Urothelium cell line (cell line): ENCODE results near the gene STAT1.

Experiments used
- DNase-seq: peaks from one replicate; pipeline ENCODE4 v3.0.0; 2011; ENCODE audit warnings: low spot score, mixed read lengths
- FAIRE-seq: peaks from 2 replicates; lab custom pipeline; 2011; peaks lifted over from hg19 to GRCh38; lab: Jason Lieb, UNC

The STAT1 gene

DNA sequence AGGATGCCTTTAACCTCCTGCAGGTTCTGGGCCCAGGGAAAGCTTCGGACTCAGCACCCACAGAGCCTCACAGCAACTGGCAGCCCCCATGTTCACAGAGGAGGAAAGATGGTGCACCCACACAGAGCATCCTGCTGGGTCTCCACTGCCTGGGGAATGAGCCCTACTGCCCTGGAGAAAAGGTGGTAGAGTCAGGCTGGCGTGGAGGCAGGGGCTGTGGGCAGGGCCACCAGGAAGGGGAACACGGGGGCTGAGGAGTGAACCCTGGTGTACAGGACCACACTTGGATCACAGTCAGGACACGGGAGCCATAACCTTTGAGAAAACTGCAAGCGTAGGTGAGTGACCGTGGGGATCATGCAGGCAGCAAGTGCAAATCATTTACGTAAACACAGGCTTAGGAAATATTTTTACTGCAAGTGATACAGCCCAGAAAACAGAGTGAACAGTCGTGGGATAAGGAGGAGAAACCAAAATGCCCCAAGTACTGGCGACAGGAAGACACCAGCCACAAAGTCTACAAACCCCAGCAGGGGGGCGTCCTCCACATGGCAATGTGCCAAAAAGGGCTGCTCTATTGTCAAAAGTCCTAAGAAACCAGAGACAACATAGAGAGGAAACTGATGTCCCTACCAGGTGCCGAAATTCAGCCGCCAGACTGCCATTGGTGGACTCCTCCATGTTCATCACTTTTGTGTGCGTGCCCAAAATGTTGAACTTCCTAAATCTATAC is 27.6 kb downstream of the STAT1 start:
- DNase-seq (no peak), FAIRE-seq (no peak)

DNA sequence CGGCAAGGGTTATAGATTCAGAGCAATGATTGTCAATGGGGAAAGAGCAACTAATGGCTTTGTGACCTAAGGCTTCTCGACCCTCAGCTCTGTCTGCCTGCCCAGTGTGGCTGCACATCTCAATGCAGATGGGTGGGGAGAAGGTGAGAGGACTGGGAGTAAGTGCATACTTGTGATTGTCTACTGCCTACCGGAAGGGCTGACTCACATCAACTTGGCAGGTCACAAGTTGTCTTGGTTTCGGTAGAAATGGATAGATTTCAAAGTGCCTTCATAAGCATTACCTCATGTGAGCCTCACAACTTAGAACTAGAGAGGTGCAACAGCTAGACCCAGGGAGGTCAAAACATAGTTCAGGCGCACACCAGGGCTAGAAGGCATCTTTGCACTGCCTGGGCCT is 29.4 kb downstream of the STAT1 start:
- DNase-seq: no peak
- FAIRE-seq: no peak

DNA sequence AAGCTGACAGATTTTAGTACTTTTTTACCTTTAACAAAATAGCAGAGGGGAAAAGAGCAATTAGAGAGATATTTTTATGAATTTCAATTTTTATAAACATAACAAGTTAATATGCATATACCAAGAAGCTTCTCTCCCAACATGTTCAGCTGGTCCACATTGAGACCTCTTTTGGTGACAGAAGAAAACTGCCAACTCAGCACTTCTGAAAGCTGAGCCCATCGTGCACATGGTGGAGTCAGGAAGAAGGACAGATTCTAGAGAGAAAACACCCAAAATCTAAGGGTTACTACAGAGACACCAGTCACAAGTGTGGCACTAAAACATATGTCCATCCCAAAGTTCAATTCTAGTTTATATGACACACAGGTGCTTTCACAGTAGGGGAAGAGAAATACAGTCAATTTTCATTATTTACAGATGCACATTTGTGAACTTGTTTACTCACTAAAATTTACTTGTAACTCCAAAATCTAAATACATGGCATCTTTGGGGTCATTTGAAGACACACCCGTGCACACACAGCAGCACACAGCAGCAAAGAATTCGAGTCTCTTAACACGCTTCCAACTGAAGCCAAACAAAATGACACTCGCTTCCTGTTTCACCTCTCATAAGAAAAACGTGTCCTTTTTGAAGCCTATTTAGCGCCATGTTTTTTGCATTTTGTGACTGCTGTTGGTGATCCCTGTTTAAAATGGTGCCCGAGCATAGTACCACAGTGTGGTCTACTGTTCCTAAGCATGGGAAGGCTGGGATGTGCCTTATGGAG is 31.5 kb downstream of the STAT1 start:
- no peak for FAIRE-seq
- DNase-seq: no peak

DNA sequence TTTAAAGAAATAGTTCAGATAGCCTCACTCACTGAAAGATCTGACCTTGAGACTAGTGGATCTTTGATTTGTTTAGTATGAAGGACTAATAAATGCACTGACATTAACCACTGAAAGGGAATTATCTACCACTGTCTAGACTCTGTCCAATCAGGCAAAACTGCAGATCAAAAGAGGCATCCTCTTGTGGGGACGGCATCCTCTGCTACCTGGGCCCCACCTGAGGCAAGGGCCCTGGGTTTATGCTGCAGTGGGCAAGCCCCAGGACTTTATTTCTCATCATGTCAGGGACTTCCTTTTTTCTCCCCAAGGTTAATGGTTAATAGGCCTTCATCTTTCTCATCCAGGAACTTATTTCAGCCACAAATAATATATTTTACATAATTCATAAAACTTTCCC is 32.2 kb downstream of the STAT1 start:
- DNase-seq (no peak), FAIRE-seq (no peak)

- no peak for FAIRE-seq
- no peak for DNase-seq
Observed at GRCh38 chr2:190981333-190981732, 32.6 kb downstream of the STAT1 start.

- DNase-seq (no peak), FAIRE-seq (no peak)
Observed at GRCh38 chr2:190980630-190981209, 33.3 kb downstream of the STAT1 start.

DNA sequence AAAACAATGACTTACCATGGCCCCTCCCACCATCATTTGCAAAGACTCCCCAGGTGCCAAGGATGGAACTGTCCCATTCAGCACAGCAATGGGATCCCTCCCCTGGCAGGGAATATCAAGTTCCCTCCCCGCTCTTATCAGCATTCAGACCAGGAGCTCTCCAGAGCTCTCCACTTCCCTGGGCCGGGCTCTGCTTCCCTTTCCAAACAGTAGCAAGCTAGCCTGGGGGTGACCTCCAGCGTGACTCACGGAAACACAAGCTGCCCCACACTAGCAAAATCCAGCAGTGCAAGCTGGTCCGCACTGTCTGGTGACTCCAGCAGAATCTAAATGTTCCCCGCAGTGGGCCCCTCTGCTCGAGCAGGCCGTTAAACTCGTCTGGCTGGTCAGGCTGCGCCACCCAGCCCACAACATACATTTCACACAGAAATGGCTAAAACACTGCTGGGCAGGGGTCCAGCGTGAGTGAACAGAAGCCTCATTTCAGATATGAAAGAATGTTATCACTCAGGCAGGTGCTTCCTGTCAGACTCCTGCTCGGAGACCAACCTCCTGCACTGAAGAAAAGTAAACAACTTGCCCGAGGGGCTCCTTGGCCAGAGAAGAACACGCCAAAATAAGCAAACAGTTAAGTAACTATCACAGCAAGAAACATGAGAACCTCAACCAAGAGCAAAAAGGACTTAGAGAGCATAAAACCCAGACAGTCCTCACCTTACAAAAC is 33.9 kb downstream of the STAT1 start:
- DNase-seq (no peak), FAIRE-seq (no peak)

GRCh38 chr2:190978389-190979053 is 35.5 kb downstream of the STAT1 start:
- no peak for DNase-seq
- FAIRE-seq: no peak

- FAIRE-seq (no peak), DNase-seq (no peak)
Observed at GRCh38 chr2:190977505-190977904, 36.5 kb downstream of the STAT1 start.

DNA sequence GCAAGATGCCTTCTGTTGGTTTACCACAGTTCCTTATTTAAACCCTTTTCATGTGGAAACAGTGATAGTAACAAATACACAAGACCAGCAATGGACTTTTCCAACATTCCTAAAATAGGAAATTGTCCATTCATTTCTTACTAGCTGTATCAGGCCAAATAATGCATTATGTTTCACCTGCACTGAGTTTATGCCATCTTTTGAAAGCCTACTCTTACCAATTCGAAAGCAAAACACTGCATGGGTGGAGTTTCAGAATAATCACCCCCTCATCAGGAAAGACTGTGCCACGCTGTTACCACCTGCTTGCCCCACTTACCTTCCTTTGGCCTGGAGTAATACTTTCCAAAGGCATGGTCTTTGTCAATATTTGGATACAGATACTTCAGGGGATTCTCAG is 37.5 kb downstream of the STAT1 start:
- FAIRE-seq (no peak), DNase-seq (no peak)

DNA sequence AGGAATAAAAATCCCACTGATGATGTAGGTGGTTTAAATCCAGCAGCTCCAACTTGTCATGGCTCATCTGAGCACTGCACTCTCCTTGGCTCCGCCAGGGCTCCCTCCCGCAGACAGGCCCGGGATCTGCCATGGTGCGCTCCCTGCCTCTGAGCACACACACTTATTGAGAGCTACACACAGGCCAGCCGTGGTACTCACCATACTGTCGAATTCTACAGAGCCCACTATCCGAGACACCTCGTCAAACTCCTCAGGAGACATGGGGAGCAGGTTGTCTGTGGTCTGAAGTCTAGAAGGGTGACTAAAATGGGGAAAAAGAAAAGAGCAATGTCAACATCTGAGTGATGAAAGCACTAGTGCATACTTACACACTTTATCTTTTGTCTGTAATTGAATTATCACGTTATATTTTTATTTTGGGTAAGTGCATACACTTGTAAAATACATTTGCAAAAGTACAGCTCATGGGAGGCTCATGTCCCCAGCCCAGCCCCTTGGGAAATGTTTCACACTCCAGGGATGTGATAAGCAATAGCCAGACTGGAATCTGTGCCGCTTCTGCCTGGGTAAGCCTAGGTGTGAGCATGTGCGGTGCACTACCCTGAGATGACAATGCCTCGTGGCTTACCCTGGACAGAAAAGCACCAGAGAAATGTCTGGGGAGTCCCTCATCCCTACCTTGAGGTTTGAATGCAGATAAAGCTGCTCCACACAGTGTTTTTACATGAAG is 39.2 kb downstream of the STAT1 start:
- DNase-seq: no peak
- no peak for FAIRE-seq

DNA sequence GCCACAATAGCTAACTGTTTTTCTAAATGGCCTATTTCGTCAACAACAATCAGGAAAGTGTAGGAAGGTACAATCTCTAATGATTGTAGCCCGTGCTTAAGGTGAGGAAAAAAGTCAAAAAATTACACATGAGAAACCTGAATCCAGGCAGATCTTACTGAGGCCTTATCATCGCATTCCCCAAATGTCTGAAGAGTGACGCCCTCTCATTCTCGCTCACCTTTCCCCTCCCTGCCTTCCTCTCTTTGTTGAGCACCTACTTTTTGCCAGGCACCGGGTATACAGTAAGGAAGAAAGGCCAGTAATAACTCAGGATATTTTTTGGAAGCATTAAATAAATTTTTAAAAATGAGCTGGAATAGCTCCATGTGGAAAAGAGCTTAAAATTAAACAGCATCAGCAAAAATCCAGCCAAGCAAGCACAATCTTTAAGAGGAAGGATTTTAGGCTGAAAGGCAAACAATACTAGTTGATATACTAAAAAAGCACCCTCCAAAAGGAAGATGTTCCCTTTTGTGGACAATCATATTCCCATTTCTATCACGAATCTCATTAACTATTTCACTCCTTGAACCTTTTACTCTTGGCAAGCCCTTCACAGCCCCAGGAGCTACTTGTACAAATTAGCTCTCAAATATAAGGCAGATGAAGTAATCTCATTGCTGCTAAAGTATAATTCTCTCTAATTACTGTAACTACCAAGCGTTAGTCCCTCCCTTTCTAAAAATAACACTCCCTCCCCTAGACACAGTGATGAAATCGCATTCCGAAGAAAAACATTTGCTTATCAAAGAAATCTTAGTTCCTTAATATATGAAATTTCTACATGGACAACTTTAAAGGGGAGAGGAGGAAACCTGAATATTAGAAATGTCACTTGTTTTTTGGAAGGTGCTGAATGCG is 40.0 kb downstream of the STAT1 start:
- DNase-seq: no peak
- FAIRE-seq: no peak

- no peak for DNase-seq
- FAIRE-seq: no peak
Observed at GRCh38 chr2:190973262-190973661, 40.7 kb downstream of the STAT1 start.

GRCh38 chr2:190972846-190973245 is 41.1 kb downstream of the STAT1 start:
- FAIRE-seq (no peak), DNase-seq (no peak)

- FAIRE-seq (no peak), DNase-seq (no peak)
Observed at GRCh38 chr2:190972213-190972612, 41.8 kb downstream of the STAT1 start.

GRCh38 chr2:190970873-190971506 is 43.0 kb downstream of the STAT1 start:
- FAIRE-seq (no peak), DNase-seq (no peak)

DNA sequence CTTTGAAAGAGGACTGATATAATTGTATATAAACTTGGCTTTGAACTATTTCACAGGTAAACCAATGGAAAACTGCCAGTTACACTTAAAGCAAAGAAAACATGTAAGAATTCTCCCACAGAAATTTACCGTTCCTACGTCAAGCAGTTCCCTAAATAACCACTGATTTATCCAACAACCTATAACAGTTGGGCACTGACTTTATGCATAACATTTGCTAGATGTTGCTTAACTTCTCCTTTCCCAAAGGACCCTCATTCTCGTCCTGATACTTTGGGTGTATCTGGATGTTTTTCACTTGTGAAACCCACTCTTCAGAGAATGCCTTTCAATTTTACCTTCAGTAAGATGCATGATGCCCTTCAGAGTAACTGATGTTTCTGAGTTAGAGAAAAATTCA is 43.8 kb downstream of the STAT1 start:
- FAIRE-seq (no peak), DNase-seq (no peak)

DNA sequence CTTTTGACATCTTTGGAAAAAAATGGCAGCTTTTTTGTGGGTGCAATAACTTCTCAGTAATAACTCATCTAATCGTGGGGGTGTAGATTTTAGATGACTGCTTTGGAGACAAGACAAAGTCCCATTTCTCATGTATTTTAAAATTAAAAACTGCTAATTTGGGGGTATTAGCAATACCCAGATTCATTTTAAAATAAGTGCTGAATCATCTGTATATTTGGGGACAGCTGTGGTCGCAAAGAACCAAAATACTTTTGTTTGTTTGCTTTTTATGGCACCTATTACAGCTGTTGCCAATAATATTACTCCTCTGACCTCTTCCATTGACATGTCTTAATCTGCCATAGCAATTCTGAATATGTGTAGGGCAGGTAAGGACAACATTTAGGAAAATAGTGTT is 45.4 kb downstream of the STAT1 start:
- DNase-seq (no peak), FAIRE-seq (no peak)
